22Rv1 (cell line): ENCODE measurements around the gene OR5J2.
"Not testable (repeated sequence)": the region's sequence is repeated elsewhere in the genome, so short reads cannot be mapped to it uniquely, and the experiment has no call there.

ENCODE experiments used
- H3K27ac ChIP-seq: fragments of 450-650 bp; 2 replicates; pipeline ENCODE4 v1.5.1; 2017
- CTCF ChIP-seq: fragments of 450-650 bp; IDR thresholded peaks from 2 replicates; pipeline ENCODE4 v1.5.1; 2017; ENCODE audit warnings: mild to moderate bottlenecking
- ZFX ChIP-seq: fragments of 450-650 bp; IDR thresholded peaks from 2 replicates; pipeline ENCODE4 v1.6.1; 2017; ENCODE audit warnings: antibody characterized with exemption, borderline replicate concordance

Gene OR5J2

GRCh38 chr11:56176318-56176717 is at the start of gene OR5J2:
TSS of gene OR5J2 (plus strand) at chr11:56176618. CDS start at chr11:56176618, 0 bp downstream.
- TF ChIP-seq CTCF (no peak), ZFX (no peak)
- no peak within 1 kb of the TSS for H3K27ac ChIP-seq

- H3K27ac ChIP-seq: no peak within 1 kb of the TSS
- TF ChIP-seq CTCF (no peak), ZFX (no peak)
These were observed 36.2 kb upstream of the OR5J2 start, which contains the start of gene OR8J3 for GRCh38 chr11:56140151-56140661. TSS of gene OR8J3 (minus strand) at chr11:56140201. CDS start at chr11:56137718, 2,483 bp downstream.

GRCh38 chr11:56143681-56144080 is 32.7 kb upstream of the OR5J2 start:
- H3K27ac ChIP-seq: not testable (repeated sequence)

- TF ChIP-seq ZFX (no peak), CTCF (no peak)
- H3K27ac ChIP-seq: no peak overlapping the region
These were observed 25.0 kb upstream of the OR5J2 start for GRCh38 chr11:56151376-56151775.

- TF ChIP-seq ZFX: no peak
- TF ChIP-seq CTCF: no peak
These were observed 24.1 kb upstream of the OR5J2 start for GRCh38 chr11:56152333-56152732.

GRCh38 chr11:56160217-56160616 is 16.2 kb upstream of the OR5J2 start, which contains the start of gene OR8K5:
TSS of gene OR8K5 (minus strand) at chr11:56160317. CDS start at chr11:56160317, 0 bp downstream.
- no peak for TF ChIP-seq ZFX
- TF ChIP-seq CTCF: no peak
- no peak within 1 kb of the TSS for H3K27ac ChIP-seq

More at GRCh38 chr11:56152333-56152732, 24.1 kb upstream of the OR5J2 start:
- no peak overlapping the region for H3K27ac ChIP-seq

- TF ChIP-seq ZFX (no peak), CTCF (no peak)
These were observed 12.6 kb upstream of the OR5J2 start for GRCh38 chr11:56163804-56164203.

More at GRCh38 chr11:56163804-56164203, 12.6 kb upstream of the OR5J2 start:
- no peak overlapping the region for H3K27ac ChIP-seq
